ENCODE results near the gene MOB1B.
A peak's percentile ranks its signal among the peaks of the same experiment; 100 is the strongest.
"Not testable (repeated sequence)": the region's sequence is repeated elsewhere in the genome, so short reads cannot be mapped to it uniquely, and the experiment has no call there.

MOB1B gene

GRCh38 chr4:70956549-70957210 lies 54.5 kb downstream of the MOB1B start:
- DNase-seq (ENCODE audit: low spot score): no peak

GRCh38 chr4:70958681-70959080 lies 56.5 kb downstream of the MOB1B start:
- peak; percentile 82 for DNase-seq (ENCODE audit: low spot score)

DNA sequence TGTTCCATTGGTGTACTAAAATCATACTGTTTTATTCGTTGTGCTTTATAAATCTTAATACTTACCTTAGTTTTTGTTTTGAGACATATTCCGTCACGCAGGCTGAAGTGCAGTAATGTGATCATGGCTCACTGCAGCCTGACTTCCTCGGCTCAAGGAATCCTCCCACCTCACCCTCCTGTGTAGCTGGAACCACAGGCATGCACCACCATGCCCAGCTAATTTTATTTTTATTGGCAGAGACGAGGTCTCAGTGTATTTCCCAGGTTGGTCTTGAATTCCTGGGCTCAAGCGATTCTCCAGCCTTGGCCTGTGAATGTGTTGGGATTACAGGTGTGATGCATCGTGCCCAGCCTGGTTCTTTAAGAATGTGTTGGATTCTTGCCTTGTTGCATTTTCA lies 66.9 kb downstream of the MOB1B start:
- DNase-seq (ENCODE audit: low spot score): no peak

DNA sequence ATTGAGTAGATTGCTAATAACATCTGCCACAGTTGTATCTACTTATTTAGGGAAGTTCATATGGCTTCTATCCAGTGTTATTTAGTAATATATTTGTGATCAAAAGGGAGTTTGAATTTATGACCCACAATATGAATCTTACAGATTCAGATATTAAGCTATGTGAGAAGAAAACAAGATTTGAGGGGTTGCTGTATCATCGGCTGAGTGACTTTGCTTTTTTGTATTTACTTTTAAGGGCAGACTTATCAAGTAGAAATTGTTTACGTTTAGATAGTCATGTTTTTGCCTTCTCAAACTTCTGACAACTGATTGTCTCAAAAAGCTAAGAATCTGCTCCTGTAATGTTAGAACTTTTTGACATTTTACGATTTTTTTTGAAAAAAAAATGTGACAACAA lies 74.1 kb downstream of the MOB1B start:
- DNase-seq (ENCODE audit: low spot score): no peak

- no peak for DNase-seq (ENCODE audit: low spot score)
These were observed 77.4 kb downstream of the MOB1B start for GRCh38 chr4:70979445-70980008.

DNA sequence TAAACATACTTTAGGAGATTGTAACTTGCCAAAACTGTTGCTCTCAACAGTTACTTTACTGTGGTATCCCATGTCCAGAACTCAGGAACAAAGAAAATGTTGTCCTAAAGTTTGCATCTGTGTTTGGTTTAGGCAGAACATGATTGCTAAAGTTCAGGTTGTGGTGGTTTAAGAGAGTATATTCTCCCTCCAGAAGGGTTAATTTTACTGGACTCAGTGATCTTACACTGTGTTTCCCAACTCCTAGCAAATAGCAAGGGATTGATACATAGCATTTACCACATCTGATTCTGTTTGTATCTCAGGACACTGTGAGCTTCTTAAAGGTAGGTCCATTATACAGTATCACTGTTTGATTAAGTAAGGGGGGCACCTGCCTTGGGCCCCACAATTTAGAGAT lies 78.0 kb downstream of the MOB1B start:
- DNase-seq (ENCODE audit: low spot score): no peak

DNA sequence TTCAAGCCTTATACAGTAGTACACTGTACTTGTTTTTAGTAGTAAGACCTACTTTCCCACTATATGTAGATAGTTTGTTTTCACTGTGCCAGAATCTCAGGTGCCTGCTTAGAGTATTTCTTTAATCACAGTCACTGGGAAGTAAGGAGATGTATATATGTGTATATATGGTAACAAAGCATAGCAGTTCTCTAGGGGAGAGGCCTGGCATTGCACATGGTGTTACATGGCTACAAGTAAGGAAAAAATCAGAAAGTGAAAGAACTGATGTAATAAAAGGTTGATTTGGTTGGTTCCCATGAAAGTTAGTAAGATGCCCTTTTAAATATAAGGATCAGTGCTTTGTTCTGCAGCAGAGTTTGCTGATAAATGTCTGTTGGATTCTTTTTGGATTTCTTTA lies 81.9 kb downstream of the MOB1B start:
- DNase-seq (ENCODE audit: low spot score): no peak

DNA sequence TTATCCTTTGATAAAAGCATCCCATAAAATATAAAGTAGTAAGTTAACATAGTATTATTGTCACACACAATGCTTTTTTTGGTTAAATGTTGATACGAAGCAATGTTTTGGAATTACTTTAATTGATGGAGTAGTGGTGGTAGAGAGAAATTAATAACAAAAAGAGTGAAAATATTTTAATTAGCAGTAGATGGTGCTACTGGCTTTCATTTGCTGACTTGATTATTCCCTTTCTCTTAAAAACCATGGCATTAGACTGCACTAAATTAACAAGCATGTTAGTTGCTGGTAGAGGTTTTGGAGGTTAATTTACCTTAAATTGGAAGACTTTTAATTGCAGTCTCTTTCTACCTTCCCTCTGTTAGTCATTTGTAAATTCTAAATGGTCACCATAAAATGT lies 82.4 kb downstream of the MOB1B start:
- no peak for DNase-seq (ENCODE audit: low spot score)

- no peak for DNase-seq (ENCODE audit: low spot score)
These were observed 89.4 kb downstream of the MOB1B start for GRCh38 chr4:70991596-70991995.

GRCh38 chr4:70992391-70992881 lies 90.3 kb downstream of the MOB1B start:
- no peak for DNase-seq (ENCODE audit: low spot score)

- DNase-seq (ENCODE audit: low spot score): peak; percentile 96
These were observed 91.3 kb downstream of the MOB1B start, which contains the start of gene DCK for GRCh38 chr4:70993181-70994068. Gene DCK (plus strand): TSS chr4:70993649. CDS start chr4:70993836, 187 bp downstream.

DNA sequence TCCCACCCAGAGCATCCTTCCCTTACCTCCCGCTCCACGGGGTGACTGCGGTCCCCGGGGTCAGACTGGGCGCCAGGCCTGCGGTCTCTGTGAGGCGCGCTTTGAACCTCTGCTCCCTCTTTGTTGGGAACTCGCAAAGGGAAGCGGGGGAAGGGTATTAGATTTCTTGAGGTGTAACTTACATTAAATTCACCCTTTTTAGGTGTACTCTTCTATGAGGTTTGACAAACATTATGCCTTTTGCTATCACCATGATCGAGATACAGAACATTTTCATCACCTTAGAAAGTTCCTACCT lies 91.8 kb downstream of the MOB1B start:
- DNase-seq (ENCODE audit: low spot score): no peak

- DNase-seq (ENCODE audit: low spot score): no peak
These were observed 92.4 kb downstream of the MOB1B start for GRCh38 chr4:70994387-70995099.

DNA sequence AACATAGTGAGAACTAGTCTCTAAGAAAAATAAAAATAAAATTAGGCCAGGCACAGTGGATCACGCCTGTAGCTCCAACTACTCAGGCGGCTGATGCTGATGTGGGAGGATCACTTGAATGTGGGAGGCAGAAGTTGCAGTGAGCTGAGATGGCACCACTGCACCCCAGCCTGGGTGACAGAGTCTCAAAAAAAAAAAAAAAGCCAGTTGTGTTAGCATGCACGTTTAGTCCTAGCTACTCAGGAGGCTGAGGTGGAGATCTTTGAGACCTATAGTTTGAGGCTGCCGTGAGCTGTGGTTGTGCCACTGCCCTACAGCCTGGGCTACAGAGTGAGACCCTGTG lies 93.8 kb downstream of the MOB1B start:
- DNase-seq (ENCODE audit: low spot score): no peak

DNA sequence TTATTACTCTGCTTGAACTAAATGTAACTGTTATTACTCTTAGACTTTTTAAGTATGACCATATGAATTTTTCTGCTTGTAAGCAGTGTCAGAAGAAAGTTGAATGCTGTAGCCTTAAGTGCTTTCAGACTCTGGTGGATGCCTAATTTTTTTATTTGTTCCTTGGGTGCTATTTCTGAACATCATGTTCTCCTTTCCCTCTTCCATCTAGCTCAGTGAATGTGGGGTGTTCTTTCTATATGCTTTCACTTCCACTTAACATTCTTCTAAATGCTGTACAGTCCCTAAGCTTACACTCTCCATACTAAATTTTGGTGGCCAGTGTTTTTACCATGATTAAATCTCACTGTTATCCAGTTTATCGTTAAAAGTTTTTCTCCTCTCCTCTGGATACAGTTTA lies 94.9 kb downstream of the MOB1B start:
- no peak for DNase-seq (ENCODE audit: low spot score)

DNA sequence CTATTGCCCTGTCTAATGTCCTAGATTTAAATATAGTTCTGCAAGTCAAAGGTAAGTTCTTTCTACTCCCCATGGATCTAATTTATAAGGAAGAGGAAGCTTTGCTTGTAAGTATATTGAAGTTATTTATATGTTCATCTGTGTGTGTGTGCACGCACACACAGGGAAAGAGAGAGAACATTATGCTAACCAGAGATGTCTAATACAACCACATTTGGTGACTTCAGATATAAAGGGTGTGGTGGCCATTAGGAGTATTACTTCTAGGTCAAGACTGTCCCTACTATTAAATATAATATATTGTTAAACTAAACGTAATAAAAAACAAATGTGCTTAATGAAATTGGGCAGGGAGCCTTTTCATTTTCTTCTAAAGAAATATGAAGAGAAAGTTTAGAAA lies 95.4 kb downstream of the MOB1B start:
- peak; percentile 5 for DNase-seq (ENCODE audit: low spot score)

- DNase-seq (ENCODE audit: low spot score): not testable (repeated sequence)
These were observed 97.5 kb downstream of the MOB1B start for GRCh38 chr4:70999639-71000038.

DNA sequence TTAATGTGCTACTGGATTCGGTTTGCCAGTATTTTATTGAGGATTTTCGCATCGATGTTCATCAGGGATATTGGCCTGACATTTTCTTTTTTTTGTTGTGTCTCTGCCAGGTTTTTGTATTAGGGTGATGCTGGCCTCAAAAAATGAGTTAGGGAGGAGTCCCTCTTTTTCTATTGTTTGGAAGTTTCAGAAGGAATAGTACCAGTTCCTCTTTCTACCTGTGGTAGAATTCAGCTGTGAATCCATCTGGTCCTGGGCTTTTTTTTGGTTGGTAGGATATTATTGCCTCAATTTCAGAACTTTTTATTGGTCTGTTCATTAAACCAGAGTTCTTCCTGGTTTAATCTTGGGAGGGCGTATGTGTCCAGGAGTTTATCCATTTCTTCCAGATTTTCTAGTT lies 99.2 kb downstream of the MOB1B start:
- DNase-seq (ENCODE audit: low spot score): not testable (repeated sequence)

GRCh38 chr4:71004281-71004851 lies 102.2 kb downstream of the MOB1B start:
- DNase-seq (ENCODE audit: low spot score): no peak

DNA sequence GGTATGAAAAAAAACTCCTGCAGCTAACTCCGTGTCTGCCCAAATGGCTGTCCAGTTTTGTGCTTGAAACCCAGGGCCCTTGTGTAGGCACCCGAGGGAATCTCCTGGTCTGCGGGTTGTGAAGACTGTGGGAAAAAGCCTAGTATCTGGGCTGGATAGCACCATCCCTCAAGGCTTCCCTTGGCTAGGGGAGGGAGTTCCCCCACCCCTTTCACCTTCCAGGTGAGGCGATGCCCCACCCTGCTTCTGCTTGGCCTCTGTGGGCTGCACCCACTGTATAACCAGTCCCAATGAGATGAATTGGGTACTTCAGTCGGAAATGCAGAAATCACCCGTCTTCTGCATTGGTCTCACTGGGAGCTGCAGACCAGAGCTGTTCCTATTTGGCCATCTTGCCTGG lies 102.9 kb downstream of the MOB1B start:
- not testable (repeated sequence) for DNase-seq (ENCODE audit: low spot score)

DNA sequence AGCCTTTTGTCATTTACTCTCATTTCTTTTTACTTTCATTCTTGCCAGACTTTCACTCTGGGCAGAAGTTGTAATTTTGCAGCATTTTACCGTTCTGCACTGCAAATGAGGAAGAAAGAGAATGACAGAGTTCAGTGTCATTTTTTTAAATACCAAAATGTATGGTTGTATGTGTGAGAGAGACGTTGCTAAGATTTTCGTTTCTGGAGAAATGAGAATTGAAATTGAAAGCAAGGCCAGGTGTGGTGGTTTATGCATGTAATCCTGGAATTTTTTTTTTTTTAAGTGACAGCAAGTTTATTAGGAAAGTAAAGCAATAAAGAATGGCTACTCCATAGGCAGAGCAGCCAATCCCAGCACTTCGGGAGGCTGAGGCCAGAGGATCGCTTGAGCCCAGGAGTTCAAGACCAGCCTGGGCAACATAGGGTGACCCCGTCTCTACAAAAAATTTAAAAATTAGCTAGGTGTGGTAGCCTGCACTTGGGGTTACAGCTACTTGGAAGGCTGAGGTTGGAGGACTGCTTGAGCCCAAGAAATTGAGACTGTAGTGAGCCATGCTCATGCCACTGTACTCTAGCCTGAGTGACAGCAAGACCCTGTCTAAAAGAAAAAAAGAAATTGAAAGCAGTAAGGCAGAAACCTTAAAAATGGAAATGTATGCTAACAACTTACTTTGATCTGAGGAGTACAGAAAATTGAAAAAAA lies 104.2 kb downstream of the MOB1B start:
- DNase-seq (ENCODE audit: low spot score): no peak

- no peak for DNase-seq (ENCODE audit: low spot score)
These were observed 106.0 kb downstream of the MOB1B start for GRCh38 chr4:71008196-71008595.
